HG02642 (cell line): ENCODE measurements around the gene MPZL3.

Source experiments
- ATAC-seq: cut with Tn5 transposase; IDR thresholded peaks from one replicate; pipeline ENCODE4 v1.9.1; 2021; ENCODE audit warnings: mild to moderate bottlenecking; ENCODE audit not compliant: unreplicated experiment, poor library complexity

The MPZL3 gene

DNA sequence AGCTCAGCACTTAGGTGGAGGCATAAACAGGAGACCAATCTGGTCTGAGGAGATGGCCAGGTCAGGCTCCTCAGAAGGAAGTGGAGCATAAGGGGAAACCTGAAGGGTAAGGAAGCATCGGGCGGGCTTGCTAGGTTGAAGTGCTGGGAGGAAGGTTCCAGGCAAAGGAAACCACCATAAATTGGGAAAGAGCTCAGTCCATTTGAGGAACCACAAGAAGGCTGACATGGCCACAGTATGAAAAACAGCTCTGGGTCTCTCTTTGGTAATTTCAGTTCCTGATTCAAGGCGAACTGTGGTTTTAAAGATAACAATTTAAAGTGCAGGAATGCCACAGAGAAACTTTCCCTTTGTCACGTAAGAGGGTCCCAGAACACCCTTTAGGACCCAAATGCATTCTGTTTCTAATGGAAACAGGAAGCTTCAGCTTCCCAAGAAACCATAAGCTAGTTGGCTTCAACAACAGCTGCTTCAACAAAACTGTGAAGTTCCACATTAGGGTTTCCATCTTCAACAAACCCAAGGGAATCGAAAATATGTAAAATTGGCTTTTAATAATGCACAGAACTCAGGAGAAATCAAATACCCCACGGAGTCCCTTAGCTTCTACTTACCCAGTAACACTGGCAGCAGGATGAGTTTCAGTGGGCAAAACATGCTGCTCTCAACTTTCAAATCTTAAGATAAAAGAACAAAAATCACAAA is 37.8 kb downstream of the MPZL3 start:
- peak; percentile 36 for ATAC-seq

DNA sequence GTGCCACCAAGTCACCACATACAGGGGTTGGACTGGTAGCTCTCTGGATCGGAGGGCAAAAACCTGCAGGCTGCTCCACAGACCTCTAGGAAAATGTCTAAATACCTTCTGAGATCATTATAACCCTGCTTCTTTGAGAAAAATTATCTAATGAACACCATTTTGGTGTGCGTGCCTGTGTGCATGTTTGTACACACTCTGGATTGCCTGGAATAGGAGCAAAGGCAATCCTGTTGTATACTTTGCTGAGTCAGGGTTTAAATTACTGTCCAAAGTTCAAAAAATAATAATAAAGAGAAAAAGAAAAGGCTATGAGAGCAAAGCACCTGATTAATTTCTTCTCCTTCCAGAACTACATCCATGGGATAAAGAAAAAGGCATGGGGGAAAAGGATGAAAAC is 38.4 kb downstream of the MPZL3 start:
- ATAC-seq: no peak

DNA sequence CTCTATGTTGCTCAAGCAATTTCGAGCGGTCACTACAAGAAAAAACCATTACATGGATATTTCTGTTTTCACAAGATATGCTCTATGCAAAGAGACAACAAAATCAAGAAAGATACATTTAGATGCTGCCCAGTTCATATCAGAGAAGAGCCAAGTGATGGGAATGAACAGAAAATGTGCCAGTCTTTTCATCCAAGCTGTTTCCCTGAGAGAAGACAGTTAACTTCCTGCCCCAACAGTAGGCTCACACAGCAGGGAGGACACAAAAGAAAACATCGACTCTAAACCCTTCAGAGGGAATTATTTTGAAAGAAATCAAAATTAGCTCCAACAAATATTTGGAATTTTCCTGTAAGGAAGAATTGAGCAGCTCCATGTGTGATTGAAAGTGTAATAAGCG is 39.0 kb downstream of the MPZL3 start:
- no peak for ATAC-seq

DNA sequence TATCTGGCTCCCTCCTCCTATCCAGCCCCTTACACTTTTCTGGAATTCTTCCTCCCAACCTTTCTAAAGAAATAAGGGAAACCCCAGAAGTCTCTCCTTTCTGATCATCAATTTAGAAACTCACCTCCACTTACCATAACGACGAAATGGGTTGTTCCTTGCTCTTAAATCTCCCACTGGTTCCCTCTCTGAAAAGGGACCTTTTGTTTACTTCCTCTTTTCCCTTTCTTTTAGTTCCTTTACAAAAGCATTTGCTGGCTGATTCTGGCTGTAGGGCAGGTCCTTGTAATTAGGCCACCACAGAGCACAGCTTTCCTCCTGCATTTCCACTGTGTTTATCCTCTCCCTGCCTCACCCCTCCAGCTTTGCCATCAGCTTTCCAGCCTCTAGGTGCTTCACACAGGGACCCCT is 39.4 kb downstream of the MPZL3 start:
- no peak for ATAC-seq

GRCh38 chr11:118212131-118212725 is 39.9 kb downstream of the MPZL3 start:
- no peak for ATAC-seq

- ATAC-seq: no peak
Observed at GRCh38 chr11:118211006-118211405, 41.2 kb downstream of the MPZL3 start.

GRCh38 chr11:118210323-118210722 is 41.8 kb downstream of the MPZL3 start:
- no peak for ATAC-seq

GRCh38 chr11:118209033-118209432 is 43.1 kb downstream of the MPZL3 start:
- ATAC-seq: no peak

DNA sequence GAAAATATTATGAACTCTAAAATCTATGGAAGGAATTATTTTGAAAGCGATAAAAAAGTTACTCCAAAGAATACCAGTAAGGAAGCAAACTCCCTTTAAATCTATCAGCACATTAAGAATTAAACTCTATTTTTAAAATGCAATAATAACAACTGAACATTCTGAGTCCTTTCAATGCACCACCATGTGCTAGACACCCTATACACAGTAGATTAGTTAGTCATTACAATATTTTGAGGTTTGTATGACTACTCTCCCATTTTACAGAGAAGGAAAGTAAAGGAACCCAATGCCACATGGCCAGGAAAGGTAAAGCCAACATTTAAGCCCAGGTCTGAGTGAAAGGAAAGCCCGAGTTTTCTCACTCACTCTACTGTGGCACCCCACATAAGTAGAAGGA is 45.1 kb downstream of the MPZL3 start:
- no peak for ATAC-seq

- no peak for ATAC-seq
Observed at GRCh38 chr11:118206391-118207031, 45.7 kb downstream of the MPZL3 start.

DNA sequence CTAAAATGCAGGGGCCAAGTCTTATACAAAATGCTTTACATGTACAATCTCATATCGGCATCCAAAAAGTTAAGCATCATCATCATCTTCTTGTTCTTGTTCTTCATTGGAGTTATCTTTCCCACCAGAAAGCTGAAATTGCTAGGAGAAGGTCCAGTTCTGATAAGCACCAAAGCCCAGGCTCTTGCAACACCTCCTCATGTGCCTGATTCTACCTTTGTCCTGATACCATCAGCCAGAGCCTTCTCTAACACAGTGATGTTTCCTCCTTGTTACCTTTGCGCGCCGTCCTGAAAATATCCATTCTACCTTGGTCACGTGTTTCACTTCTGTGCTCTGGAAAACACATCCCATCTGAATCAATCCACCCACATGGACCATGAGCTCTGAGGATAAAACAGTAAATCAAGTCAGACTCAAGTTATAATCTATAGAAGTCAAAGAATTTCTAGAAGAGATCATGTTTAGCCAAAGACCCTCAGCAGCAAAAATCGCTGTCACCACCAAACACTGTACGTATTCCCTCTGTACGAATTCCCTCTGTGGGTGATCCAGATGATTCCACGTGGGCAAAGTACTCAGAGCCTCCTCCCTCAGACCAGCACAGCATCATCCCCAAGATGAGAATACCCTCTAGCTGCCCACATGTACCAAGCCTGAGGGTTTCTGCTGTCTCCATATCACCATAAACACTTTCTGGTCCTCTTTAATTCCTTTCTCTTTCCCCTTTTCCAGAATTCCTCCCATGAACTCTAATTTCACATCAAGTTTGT is 46.4 kb downstream of the MPZL3 start:
- no peak for ATAC-seq

- no peak for ATAC-seq
Observed at GRCh38 chr11:118202599-118203422, 49.4 kb downstream of the MPZL3 start.

GRCh38 chr11:118201966-118202365 is 50.2 kb downstream of the MPZL3 start:
- no peak for ATAC-seq

DNA sequence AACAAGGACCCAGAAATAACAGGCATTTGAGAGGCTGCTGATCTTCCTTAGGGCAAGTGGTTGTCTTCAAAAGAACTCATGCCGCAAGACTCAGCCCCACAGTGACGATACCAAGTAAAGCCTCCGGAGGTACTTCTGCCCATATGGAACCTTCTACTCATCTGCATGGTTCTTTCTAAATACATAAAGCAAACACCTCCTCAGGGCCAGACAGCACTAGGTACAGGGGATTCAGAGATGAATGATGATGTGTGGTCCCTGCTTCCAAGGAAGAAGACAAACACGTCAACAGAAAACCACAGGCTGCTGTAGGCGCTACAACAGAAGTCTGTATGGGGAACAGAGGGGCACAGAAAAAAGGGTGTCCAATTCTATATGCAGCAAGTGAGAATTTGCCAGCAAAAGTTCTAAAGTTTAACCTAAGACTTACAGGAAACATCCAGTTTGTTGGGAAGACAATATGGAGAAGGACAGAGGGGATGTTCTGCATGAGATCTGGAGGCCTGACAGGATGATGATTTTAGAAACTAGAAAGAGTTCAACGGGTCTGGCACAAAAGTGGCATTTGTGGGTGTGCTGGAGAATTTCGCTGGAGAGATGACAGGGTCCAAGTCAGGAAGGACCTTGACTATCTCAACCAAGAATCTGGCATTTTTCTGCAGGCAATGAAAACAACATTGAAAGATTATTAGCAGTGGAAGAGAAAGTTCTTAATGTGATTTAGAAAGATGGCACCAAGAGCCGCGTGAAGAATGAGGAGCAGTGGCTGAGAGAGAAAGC is 51.1 kb downstream of the MPZL3 start:
- ATAC-seq: no peak

GRCh38 chr11:118200497-118200896 is 51.7 kb downstream of the MPZL3 start:
- ATAC-seq: no peak

GRCh38 chr11:118199135-118199534 is 53.0 kb downstream of the MPZL3 start:
- ATAC-seq: no peak

GRCh38 chr11:118198370-118198769 is 53.8 kb downstream of the MPZL3 start:
- ATAC-seq: no peak

DNA sequence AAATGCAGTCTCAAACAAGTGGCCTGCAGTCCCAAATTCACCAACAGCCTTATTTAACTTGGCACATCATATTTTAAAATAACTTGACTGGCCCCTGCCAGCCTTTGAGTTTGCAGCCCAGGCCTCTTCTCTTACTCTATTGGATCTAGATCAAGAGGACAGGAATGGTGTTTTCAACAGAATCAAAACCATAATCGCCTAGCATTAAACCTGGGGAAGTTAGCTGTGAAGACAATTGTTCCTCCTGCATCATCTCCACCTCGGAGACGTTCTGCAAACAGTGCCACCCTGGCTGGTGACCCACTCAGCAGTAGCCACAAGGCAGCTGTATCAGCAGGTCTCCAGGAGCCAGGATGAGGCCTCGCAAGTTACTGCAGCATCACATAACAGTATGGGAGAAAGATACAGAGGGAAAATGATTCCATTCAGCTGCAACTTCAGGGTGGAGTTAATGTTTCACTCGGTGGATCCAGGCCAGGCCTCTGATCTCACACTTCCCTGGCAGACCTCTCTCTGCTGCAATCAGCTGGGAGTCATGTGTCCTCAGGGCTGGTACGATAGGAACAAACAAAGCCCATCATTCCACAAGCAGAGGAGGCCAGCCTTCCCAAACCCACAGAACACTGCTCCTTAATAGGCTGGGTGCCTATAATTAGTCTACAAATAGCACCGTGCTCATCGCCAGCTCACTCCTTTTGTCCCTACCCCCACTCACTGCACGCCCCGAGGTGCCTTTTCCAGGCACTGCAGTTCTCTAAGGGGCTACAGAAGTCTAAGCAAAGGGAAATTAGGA is 57.1 kb downstream of the MPZL3 start:
- no peak for ATAC-seq
